ENCODE measurements around the gene TRIO.

TRIO gene

GRCh38 chr5:14222206-14222605 is 79.1 kb downstream of the TRIO start:
- POLR2A ChIA-PET (ENCODE audit: low non-redundant PET): no interaction called here
- H3K27ac ChIP-seq: no peak overlapping the region
- no peak for TF ChIP-seq CTCF (conservative IDR thresholded peaks at IDR 0.05; ENCODE audit: low read depth)
- no peak for DNase-seq (ENCODE audit: low spot score)
- CTCF ChIA-PET: no interaction called here

- ChIA-PET CTCF (no interaction called here), POLR2A (ENCODE audit: low non-redundant PET) (no interaction called here)
- no peak for TF ChIP-seq CTCF (conservative IDR thresholded peaks at IDR 0.05; ENCODE audit: low read depth)
- DNase-seq (ENCODE audit: low spot score): no peak
- H3K27ac ChIP-seq: no peak overlapping the region
Observed at GRCh38 chr5:14223372-14223771, 80.2 kb downstream of the TRIO start.

DNA sequence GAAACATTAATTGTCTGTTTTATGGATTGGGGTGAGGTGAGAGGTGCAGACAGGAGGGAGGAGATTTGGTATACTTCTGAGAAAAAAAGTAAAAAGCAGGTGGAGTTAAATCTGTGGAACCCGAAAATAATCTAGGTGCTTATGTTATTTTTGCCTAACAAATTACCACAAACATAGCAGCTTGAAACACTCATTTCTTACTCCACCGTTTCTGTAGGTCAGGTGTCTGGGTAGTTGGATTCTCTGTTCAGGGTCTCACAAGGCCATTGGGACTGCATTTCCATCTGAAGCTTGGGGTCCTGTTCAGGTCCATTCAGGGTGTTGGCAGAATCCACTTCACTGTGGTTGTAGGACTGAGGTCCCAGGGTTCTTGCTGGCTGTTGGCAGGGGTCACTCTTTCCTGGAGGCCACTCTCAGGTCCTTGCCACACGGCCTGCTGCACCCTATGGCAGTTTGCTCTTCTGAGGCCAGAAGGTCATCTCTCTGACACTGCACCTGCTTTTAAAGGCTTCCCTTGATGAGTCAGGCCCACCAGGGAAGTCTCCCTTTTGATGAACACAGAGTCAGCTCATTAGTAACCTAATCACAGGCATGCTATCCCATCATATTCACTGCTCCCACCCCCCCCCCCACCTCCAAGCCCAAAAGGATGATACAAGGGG is 82.2 kb downstream of the TRIO start:
- no peak for DNase-seq (ENCODE audit: low spot score)
- TF ChIP-seq CTCF (conservative IDR thresholded peaks at IDR 0.05; ENCODE audit: low read depth): no peak
- ChIA-PET POLR2A (ENCODE audit: low non-redundant PET) (interaction anchor here (0.6 kb wide), 1 partner anchor 16 kb away, joined by 3 read pairs; no protein-coding TSS in a partner anchor), CTCF (no interaction called here)
- H3K27ac ChIP-seq: no peak overlapping the region

DNA sequence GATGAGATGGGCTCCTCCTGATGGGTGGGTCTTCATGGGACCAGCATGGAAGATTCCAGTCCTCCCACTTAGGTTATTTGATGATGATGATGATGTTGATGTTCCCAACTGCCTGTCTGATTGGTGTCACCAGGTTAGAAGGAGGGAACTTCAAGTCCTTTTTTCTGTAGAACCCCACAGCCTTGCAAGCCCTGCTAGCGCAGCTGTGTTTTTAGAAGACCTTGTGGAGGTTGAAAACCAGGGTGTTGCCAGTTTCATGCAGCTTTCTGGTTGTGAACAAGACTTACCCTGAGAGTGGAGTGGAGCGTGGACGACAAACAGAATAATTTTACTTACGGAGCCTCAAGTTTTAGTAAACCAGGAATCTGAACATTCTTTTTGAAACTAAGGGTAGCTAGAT is 83.0 kb downstream of the TRIO start:
- CTCF ChIA-PET: interaction anchor here (0.6 kb wide), 1 partner anchor 15 kb away, joined by 3 read pairs; no protein-coding TSS in a partner anchor
- no peak overlapping the region for H3K27ac ChIP-seq
- TF ChIP-seq CTCF (conservative IDR thresholded peaks at IDR 0.05; ENCODE audit: low read depth): no peak
- POLR2A ChIA-PET (ENCODE audit: low non-redundant PET): interaction anchor here (0.6 kb wide), 1 partner anchor 17 kb away, joined by 3 read pairs; no protein-coding TSS in a partner anchor
- DNase-seq (ENCODE audit: low spot score): no peak

GRCh38 chr5:14226554-14226953 is 83.4 kb downstream of the TRIO start:
- DNase-seq (ENCODE audit: low spot score): no peak
- no peak overlapping the region for H3K27ac ChIP-seq
- CTCF ChIA-PET: interaction anchor here (0.6 kb wide), 1 partner anchor 16 kb away, joined by 3 read pairs; no protein-coding TSS in a partner anchor
- TF ChIP-seq CTCF (conservative IDR thresholded peaks at IDR 0.05; ENCODE audit: low read depth): no peak
- POLR2A ChIA-PET (ENCODE audit: low non-redundant PET): no interaction called here

GRCh38 chr5:14226992-14227391 is 83.8 kb downstream of the TRIO start:
- H3K27ac ChIP-seq: no peak overlapping the region
- ChIA-PET CTCF (interaction anchor here (0.6 kb wide), 1 partner anchor 16 kb away, joined by 3 read pairs; no protein-coding TSS in a partner anchor), POLR2A (ENCODE audit: low non-redundant PET) (no interaction called here)
- no peak for DNase-seq (ENCODE audit: low spot score)
- no peak for TF ChIP-seq CTCF (conservative IDR thresholded peaks at IDR 0.05; ENCODE audit: low read depth)

All from RWPE1 (cell line).